ENCODE data around the gene ATXN2L.
"Not testable (repeated sequence)": the region's sequence is repeated elsewhere in the genome, so short reads cannot be mapped to it uniquely, and the experiment has no call there.

Gene ATXN2L

DNA sequence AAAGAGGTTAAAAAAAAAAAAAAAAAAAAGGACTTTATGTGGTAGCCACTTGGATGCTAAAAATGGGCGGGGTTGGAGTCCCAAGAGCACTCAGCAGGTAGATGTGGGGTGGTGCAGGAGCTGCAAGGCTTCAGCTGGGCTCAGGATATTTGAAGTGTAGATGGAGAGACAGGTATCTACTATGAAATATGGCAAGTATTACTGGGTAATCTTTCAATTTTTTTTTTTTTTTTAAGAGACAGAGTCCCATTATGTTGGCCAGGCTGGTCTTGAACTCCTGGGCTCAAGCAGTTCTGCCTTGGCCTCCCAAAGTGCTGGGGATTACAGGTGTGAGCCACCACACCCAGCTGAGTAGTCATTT is 15.7 kb downstream of the ATXN2L start:
- DNase-seq = no peak

DNA sequence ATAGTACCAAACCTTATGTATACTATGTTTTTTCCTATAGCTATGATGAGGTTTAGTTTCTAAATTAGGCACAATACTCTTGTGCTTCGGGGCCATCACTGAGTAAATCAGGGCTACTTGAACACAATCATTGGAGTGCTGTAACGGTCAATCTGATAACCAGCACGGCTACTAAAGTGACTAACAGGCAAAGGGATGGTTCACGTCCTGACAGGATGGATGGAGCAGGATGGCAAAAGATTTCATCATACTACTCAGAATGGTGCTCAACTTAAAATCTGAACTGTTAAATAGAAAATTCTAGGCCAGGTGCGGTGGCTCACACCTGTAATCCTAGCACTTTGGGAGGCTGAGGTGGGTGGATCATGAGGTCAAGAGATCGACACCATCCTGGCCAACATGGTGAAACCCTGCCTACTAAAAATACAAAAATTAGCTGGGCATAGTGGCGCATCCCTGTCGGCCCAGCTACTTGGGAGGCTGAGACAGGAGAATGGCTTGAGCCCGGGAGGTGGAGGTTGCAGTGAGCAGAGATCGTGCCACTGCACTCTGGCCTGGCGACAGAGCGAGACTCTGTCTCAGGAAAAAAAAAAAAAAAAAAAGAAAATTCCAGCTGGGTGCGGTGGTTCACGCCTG is 16.3 kb downstream of the ATXN2L start:
- DNase-seq = no peak

DNA sequence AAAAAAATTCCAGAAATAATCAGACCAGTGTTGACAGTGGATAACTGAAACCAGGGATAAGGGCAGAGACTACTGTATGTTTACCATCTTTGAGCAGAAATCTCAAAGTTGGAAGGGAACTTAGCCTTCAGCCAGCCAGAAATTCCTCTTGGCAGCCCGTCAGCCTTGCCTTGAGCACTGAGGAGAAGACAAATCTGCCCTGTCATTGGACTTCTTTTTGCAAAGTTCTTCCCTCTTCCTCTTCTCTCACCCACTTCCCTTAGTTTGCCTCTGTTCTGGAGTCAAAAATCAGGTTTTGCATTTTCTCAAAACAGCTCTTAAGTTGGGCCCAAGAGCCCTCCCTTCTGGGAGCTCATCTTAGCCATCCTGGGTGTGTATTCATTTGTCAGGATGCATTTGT is 17.1 kb downstream of the ATXN2L start:
- no peak for DNase-seq

DNA sequence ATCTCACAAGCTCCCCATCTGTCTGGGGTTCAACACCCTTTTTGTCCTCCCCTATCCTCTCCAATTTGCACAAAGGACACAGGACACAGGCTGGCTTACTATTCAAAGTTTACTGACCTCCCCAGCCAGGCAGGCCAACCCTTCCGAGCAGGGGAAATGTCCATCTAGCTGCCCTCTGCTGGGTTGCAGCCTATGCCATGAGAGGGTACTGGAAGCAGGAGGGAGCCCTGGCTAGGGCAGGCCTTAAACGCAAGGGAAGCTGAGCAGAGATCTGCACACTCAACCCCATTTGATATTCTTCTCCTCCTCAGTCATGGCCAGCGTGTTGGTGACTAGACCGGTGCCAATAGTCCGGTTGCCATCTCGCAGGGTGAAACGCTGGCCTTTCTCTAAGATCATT is 19.9 kb downstream of the ATXN2L start:
- DNase-seq = no peak

DNA sequence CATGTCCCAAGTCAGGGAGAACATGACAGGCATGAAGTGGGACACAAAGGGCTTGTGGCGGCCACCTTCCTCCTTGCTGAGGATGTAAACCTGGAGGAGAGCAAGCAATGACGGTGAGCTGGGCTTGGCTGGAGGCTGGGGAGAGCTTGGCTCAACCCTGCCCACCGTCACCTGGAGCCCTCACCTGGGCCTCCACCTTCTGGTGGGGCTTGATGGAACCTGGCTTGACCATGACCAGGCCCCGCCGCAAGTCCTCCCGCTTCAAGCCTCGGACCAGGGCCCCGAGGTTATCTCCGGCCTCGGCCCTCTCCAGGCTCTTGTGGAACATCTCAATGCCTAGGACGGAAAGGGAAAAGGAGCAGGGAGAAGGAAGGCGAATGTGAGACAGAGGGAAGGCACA is 21.0 kb downstream of the ATXN2L start:
- no peak for DNase-seq

DNA sequence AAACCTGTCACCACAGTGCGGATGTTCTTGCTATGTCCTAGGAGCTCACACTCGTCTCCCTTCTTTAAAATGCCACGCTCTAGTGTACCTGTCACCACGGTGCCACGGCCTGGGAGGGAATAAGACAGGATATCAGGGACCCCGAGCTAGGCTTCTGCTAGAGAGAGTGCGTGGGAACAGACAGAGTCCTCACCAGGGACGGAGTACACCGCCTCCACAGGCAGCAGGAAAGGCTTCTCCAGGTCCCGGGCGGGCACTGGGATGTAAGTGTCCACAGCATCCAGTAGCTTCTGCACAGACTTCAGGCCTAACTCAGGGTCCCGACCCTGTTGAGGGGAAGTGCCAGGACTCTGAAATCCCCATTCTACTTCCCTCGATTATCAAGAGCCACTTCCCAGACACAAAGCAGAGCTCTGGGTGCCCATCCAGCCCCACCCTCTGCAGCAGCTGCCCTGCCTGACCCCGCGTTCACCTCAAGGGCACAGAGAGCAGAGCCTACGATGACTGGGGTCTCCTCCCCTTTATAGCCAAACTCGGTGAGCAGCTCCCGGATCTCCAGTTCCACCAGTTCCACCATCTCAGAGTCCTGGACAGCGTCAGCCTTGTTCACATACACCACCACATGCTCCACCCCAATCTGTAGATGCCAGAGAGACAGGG is 21.6 kb downstream of the ATXN2L start:
- no peak for DNase-seq

DNA sequence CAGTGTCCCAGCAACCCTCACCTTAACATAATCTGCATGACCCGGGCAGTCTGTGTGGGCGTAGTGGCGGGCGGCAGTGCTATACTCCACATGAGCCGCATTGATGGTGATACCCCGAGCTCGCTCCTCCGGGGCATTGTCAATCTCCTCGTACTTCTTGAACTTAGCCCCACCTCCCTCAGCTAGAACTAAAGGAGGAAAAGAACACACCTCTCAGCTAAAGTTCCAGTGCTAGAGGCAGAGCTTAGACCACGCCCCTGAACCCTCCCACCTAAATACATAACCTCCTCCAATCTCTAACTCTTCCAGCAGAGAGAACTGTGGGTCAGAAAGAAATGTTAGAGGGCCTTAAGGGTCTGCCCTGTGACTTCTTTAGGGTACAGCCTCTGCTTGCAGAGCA is 22.5 kb downstream of the ATXN2L start:
- no peak for DNase-seq

DNA sequence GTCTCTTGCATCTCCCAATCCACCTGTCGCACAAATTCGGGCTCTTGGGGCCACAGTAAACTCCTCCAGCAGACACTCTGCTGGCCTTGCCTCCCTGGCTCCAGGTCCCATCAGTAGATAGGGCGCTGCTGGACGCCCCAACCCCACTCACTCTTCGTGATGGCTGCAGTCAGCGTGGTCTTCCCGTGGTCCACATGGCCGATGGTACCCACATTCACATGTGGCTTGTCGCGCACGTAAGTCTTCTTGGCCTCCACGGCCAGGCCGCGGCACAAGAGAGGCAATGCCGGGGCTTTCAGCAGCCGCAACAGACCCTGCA is 22.9 kb downstream of the ATXN2L start:
- no peak for DNase-seq

DNA sequence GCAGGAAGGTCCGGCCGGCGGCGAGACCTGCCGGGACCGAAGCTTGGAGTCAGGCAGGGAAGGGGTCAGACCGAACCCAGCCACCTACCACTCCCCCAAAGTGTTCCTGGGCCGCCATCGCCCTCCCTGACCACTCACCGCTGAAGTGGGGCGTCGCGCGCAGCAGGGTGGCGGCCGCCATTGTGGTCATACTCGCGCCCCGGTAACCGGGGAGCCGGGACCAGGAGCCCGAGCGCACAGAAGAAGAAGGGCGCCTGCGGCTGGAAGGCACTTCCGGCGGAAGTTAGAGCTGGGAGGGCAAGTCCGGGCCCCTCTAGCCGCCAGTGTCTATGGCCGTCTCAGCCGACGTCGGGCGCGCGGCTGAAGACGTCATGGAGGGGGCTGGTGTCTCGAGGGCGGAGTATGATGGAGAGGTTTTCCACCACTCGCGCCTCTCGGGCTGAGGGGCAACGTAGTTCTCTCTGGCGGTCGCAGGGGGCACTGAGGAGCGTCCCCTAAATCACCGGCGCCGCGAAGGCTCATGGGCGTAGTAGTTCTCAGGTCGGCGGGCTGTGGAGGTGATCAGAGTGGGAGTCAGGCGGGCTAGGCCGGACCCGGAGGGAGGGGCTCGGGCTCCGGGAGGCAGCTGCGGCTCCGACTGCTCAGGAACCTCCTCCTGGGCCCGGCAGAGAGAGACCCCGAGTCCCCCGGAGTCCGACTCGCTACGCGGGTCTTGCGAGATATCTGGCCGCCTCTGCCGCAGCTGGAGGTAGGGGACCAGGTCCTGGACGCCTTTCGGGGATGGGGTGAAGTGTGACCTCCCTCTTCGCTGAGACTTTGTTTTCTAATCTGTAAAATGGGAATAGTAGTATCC is 23.5 kb downstream of the ATXN2L start, which contains the start of gene TUFM:
Gene TUFM (minus strand): TSS at position 269 of the 853 bp plus-strand sequence. CDS start 79 bp downstream, at position 190.
- DNase-seq = peak; percentile 93

DNA sequence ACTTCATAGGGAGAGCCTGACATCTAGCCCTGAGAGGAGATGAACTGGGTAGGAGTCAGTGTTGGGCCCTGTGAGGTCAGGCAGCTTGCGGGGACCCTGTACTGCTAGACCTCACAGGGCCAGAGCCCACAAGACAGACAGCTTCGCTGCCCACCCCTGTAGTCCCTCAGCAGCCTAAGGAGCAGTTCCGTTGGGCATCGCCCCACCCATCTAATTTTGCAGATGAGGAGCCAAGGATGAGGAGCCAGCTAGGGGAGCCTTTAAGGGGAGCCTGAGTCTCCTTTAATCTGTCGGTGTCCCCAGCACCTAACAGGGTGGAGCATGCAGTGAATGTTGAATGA is 24.1 kb downstream of the ATXN2L start:
- DNase-seq = no peak

DNA sequence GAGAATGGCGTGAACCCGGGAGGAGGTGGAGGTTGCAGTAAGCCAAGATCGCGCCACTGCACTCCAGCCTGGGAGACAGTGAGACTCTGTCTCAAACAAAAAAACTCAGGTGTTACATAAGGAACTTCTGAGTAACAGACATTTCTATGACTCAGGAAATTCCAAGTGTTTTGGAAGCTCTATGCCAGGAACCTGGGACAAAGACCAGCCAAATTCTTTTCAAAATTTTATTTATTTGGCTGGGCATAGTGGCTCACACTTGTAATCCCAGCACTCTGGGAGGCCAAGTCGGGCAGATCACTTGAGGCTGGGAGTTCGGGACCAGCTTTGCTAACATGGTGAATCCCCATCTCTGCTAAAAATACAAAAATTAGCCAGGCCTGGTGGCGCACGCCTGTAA is 35.6 kb downstream of the ATXN2L start:
- no peak for DNase-seq

DNA sequence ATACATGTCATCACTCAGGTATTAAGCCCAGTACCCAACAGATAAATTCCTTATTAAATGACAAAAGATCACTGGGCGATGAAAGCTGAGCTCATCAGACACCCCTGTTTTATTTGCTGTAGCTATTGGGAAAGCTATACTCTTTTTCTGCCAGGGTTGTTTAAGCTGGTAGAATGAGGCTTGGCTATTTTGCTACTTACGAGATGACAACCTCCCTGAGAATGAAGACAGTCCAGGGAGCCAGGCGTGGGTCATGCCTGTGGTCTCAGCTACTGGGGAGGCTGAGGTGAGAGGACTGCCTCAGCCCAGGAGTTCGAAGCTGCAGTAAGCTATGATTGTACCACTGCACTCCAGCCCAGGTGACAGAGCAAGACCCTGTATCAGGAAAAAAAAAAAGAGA is 36.5 kb downstream of the ATXN2L start:
- DNase-seq = no peak

DNA sequence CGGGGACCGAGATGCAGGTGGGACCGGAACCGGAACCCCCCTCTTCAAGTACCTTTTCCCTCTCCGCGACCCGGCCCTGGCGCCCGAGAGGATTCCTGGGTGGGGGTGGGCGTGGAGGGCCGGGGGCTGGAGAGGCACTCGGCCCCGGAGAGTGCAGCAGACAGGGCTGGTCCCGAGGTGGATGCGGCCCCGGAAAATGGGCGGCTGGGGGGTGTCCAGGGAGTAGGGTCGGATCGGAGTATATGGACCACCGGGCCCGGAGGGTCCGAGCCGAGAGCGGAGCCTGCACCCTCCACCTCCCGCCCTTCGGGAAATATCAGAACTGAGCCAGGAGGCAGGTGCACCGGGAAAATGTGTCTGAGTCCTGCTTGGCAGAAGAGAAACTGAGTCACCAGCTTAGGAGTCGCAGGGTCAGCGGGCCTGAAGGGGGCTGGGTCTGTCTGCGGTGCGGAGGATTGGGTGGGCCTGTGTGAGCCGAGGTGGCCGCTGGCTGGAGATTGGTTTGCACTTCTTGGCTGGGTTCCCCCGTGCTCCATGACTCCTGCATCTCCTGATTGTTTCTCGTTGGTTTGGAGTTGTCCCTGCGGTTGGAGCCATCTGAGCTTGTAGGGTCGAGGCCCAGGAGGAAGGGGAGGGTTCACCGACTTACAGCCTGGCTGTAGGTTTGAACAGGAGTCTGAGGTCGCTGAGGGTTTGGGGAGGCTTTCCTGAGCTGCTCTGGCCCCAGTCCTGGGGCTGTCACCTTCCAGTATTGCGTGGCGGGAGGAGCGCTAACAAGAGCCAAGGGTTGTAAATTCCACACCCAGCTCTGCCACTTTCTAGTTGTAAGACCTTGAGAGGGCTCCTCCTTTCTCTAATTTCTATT is 41.4 kb downstream of the ATXN2L start:
- no peak for DNase-seq

DNA sequence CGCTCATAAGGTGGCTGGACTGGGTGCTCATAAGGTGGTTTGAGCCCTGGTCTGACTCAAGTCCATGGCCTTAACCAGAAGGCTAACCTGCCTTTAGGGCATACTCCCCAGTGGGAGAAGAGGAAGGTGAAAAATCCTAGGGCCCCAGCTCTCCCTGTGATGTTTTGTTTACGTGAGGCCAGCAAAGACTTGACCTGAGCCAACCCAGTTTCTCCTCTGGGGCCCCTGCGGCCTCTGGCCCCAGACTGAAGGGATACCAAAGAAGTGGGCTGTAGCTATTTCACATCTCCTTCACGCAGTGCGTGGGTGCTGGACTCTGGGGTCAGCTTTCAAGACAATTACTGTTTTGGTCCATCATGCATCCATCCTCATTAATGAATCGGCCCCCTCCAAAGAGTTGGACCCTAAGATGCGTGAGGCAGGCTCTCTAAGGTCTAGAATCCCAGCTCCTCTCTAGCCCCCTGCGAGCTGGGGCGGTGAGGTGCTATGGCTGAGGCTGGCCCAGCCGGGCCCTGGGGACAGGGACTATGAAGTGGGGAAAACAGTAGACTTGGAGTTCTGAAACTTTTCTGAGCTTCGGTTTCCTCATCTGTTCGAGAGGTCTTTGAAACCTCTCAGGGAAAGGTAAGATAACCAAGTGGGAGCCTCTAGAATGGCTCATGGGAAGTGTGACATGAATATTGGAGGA is 42.3 kb downstream of the ATXN2L start:
- no peak for DNase-seq

DNA sequence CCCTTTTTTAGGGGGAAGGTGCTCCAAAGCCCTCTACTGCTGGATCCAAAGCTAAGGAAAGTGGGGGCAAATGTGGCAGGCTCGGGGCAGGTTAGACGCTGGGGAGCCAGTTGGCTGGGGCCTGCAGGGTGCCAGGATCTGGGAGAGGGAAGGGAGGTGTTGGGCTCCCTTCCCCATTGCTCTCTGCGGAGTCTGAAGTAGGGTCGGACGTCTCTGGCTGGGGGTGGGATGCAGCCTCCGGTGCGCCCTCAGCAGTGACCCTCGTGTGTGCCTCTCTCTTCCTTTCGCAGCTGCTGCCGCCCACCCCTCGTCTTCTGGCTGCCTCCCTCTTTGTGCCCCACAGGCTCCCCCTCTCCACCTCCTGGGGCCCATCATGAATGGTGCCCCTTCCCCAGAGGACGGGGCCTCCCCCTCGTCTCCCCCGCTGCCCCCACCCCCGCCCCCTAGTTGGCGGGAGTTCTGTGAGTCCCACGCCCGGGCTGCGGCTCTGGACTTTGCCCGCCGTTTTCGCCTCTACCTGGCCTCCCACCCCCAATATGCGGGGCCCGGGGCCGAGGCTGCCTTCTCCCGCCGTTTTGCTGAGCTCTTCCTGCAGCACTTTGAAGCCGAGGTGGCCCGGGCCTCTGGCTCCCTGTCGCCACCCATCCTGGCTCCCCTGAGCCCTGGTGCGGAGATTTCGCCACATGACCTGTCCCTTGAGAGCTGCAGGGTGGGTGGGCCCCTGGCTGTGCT is 43.1 kb downstream of the ATXN2L start:
- no peak for DNase-seq

DNA sequence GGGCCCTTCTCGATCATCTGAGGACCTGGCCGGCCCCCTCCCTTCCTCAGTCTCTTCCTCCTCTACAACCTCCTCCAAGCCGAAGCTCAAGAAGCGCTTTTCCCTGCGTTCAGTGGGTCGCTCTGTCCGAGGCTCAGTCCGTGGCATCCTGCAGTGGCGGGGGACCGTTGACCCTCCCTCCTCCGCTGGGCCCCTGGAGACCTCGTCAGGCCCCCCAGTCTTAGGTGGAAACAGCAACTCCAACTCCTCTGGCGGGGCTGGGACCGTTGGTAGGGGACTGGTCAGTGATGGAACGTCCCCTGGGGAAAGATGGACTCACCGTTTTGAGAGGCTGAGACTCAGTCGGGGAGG is 43.6 kb downstream of the ATXN2L start:
- no peak for DNase-seq

DNA sequence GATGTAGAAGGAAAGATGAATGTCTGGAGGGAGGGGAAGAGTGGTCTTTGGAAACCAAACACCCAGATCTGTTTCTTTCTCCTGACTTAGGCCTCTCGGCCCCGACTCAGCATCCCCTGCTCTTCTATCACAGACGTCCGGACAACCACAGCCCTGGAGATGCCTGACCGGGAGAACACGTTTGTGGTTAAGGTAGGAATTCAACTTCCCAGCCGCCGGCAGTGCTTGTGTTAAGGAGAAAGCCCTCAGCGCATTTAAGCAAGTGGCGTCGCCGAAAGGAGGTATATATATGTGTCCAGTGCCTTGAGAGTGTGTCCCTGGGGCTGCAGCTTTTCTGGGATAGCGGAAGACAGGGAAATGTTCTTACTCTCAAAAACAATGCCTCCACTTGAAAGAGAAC is 44.4 kb downstream of the ATXN2L start:
- no peak for DNase-seq

DNA sequence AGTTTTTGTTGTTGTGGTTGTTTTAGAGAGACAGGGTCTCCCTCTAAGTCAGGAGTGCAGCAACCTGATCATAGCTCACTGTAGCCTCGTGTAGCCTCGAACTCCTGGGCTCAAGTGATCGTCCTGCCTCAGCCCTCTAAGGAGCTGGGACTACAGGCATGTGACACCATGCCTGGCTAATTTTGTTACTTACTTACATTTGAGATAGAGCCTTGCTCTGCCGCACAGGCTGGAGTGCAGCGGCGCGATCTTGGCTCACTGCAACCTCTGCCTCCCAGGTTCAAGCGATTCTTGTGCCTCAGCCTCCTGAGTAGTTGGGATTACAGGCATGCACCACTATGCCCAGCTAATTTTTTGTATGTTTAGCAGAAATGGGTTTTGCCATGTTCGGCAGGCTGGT is 44.8 kb downstream of the ATXN2L start:
- not testable (repeated sequence) for DNase-seq

DNA sequence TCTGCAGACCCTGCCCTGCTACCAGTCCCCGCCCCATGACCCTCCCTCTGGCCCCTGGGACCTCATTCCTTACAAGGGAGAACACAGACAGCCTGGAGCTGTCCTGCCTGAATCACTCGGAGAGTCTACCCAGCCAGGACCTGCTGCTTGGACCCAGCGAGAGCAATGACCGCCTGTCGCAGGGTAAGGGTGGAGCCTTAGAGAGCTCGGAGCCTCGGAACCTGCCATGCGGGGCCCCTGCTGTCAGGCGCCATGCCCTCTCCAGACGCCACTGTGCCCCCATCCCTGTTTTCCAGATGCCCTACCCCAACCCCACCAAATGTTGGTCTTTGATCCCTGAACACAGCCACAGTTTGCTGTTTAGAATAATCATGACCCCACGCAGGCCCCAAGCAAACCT is 46.4 kb downstream of the ATXN2L start:
- no peak for DNase-seq

DNA sequence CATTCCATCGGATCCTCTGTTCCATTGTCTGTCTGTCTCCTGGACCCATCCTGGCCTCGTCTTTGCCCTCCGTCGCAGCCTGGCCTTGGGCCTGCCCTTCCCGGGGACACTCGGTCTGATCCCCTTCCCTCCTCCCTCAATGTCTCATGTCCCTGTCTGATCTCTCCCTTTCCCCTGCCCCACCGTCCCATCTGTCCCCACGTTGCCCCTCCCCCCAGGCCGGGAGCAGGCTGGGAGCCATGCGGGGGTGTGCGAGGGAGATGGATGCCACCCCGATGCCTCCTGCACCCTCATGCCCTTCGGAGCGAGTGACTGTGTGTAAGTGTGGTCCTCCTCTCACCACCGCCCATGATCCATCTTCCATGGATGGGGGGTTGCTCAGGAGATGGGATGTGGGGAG is 50.2 kb downstream of the ATXN2L start:
- DNase-seq = no peak

DNA sequence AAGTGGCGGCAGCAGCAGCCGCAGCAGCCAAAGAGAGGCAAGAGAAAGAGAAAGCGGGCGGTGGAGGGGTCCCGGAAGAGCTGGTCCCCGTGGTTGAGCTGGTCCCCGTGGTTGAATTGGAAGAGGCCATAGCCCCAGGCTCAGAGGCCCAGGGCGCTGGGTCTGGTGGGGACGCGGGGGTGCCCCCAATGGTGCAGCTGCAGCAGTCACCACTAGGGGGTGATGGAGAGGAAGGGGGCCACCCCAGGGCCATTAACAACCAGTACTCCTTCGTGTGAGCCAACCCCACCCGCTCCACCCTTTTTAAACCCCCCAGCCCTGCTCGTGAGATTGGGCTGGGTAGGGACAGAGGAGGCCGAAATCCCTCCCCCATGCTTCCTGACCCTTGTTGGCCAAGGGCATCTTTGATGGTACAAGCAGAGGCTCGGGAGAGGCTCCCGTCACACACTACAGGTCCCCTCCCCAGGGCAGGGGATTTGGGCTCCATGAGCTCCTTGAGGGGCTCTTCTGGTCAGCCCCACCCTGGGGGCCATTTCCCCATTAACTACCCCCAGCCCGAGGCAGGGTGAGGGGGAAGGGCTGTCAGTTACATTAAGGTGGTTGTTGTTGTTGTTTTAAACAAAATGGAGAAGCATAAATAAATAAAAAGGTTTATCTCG is 50.9 kb downstream of the ATXN2L start:
- DNase-seq = peak; percentile 44

DNA sequence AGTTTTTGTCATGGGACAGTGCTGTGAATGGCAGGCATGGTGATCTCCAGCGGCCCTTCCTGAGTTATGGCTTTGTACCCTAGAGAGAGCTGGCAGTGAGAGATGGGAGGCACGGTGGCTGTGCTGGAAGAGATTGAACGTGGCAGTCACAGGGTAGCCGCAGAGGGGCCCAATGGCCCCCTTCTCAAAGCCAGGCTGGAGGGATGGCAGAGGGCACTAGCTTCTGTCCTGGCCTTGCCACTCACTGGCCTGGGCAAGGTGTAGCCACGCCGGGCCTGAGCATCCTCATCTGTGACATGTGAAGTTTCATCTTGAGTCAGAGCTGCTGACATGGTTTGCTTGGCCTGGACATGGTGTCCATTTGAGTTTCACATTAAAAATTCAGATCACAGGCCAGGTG is 51.6 kb downstream of the ATXN2L start:
- DNase-seq = no peak
